Retinal pigment epithelial cell (primary cell): ENCODE measurements around the gene EPHB1.

ENCODE experiments used
- DNase-seq: peaks from one replicate; pipeline ENCODE4 v3.0.0-alpha.2; 2010; ENCODE audit warnings: low read depth
- H3K4me3 ChIP-seq: 2 replicates; pipeline ENCODE4 v1.5.1; 2011; ENCODE audit warnings: mild to moderate bottlenecking, low read length, control low read depth, moderate library complexity
- TF ChIP-seq, protein P1 (sequence below): conservative IDR thresholded peaks from 2 replicates; pipeline ENCODE4 v1.5.1; 2011; ENCODE audit warnings: low read depth, low read length, control low read depth, inconsistent platforms

Gene EPHB1

DNA sequence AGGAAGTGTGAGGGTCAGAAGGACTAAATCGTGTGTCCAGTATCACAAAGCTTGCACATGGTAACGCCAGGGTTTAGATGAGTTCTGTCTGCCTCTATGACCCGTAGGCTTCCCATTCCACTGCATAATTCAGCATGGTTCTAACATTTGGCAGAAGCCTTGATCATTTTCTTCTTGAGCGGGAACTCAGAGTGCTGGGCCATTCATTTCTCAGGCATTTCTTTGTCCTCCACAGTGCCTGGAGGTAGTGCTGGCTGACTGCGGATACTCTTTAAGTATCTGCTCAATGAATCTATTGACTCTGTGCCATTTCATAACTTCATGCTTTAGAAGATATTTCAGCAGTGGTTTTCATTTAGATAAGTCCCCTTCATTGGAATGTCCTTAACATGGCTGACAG lies 370.2 kb downstream of the EPHB1 start:
- TF ChIP-seq, protein P1, sequence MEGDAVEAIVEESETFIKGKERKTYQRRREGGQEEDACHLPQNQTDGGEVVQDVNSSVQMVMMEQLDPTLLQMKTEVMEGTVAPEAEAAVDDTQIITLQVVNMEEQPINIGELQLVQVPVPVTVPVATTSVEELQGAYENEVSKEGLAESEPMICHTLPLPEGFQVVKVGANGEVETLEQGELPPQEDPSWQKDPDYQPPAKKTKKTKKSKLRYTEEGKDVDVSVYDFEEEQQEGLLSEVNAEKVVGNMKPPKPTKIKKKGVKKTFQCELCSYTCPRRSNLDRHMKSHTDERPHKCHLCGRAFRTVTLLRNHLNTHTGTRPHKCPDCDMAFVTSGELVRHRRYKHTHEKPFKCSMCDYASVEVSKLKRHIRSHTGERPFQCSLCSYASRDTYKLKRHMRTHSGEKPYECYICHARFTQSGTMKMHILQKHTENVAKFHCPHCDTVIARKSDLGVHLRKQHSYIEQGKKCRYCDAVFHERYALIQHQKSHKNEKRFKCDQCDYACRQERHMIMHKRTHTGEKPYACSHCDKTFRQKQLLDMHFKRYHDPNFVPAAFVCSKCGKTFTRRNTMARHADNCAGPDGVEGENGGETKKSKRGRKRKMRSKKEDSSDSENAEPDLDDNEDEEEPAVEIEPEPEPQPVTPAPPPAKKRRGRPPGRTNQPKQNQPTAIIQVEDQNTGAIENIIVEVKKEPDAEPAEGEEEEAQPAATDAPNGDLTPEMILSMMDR = no peak
- H3K4me3 ChIP-seq = no peak overlapping the region
- DNase-seq = no peak

DNA sequence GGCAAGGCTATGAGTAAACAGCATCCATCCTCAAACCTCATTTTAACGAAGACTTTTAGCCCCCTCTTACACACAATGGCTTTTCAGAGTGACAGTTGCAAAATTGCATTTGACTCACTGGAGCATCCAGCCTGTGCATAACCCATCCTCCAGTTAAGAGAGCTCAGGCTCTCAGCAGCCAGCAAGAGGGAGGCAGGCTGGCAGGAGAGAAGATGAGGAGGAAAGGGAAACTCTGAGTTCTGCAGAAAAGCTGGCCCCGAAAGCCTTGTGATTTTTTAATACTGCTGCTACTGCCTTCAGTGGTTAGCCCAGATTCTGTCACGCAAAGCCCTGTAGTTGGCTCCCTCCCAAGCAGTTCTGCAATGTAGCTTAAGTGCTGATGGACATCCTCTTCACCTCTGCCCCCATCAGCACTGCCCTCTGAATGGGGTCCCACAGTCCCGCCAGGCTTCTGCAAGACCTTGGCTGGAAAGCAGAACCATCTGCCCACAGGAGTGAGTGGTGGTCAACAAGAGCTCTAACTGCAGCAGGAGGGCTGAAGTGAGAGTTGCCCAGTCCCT lies 371.3 kb downstream of the EPHB1 start:
- DNase-seq = no peak
- TF ChIP-seq, protein P1 = no peak
- no peak overlapping the region for H3K4me3 ChIP-seq

DNA sequence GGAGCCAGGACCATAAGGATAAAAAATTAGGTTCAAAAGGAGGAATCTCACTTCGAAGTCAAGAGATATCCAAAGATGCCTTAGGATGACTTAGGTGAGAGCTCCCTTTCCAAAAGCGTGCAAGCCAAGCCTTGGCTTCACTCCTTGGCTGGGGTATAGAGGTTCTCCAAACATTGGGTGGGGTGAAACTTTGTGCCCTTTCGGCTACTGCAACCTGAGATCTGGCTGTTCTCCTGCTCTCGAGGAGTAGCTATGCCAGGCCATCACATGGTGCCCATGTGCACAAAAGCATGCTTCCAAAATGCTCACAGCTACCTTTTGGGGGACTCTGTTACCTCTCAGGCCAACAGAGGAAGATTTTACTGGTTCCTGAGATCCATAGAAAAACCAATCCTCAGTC lies 373.8 kb downstream of the EPHB1 start:
- no peak for DNase-seq
- no peak overlapping the region for H3K4me3 ChIP-seq
- TF ChIP-seq, protein P1 = no peak

DNA sequence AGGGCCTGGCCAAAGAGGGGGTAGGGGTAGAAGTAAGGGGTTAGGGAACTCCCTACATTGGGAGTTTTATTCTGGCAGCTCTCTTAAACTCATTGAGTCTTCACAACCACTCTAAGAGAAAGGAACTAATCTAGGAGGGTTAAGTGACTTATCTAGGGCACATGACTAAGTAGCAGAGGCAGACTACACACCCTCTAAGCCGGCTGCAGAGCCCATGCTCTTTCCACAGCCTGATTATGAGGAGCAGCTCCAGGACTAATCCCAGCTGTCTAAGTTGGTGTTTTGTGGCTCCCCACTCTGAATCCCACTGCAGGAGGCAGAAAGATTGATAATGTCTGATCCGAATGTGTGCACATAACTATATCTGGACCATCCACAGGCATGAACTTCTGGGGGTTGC lies 374.6 kb downstream of the EPHB1 start:
- TF ChIP-seq, protein P1 = no peak

DNA sequence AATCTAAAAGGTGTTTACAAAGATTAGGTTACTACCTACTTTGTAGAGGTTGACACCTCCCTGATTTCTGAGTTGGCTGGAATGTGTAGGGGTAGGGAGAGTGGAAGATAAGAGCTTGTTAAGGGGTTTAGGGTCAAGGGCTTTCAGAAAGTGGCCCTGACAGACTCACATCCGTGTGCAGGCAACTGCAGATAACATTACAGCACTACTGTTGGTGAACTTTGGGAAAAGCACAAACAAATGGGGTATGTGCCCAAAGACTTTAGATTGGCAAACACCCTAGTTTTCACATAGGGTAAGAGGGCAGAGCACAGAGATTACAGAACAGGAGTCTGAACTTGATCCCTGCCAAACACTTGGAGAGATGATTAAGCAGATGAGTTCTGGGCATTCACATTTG lies 375.7 kb downstream of the EPHB1 start:
- no peak for DNase-seq
- TF ChIP-seq, protein P1 = no peak
- no peak overlapping the region for H3K4me3 ChIP-seq

More for the DNA sequence above, 374.6 kb downstream of the EPHB1 start:
- DNase-seq = peak; percentile 25
- H3K4me3 ChIP-seq = no peak overlapping the region

DNA sequence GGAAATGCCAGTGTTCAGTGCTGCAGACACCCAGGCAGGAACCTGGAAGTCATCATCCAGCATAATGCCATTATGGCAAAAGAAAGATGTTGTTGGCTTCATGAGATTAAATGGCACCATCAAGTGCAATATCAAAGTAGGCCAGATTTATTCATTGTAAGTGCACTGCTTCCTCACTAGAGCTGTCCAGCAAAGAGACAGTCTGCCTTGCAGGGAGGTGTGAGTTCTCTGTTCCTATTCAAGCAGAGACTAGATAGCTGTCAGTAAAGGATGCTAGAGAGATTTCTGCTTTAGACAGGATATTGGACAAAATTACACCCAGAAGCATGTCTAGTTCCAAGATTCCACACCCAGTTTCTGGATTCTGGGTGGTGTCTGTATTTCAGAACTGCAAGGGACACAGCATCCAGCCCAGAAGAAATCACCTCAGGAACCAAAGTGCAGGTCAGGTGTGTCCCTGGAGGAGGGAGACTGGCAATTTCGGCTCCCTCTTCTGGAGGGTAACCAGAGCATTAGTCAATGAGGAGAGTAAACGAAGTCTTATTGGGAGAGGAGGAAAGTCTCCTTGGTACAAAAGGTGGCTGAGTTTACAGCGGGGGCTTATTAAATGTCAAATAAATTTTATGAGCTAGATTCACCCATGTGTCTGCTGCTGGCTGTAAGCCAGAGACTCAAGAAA lies 377.3 kb downstream of the EPHB1 start:
- DNase-seq = no peak
- TF ChIP-seq, protein P1 = no peak
- H3K4me3 ChIP-seq = no peak overlapping the region

DNA sequence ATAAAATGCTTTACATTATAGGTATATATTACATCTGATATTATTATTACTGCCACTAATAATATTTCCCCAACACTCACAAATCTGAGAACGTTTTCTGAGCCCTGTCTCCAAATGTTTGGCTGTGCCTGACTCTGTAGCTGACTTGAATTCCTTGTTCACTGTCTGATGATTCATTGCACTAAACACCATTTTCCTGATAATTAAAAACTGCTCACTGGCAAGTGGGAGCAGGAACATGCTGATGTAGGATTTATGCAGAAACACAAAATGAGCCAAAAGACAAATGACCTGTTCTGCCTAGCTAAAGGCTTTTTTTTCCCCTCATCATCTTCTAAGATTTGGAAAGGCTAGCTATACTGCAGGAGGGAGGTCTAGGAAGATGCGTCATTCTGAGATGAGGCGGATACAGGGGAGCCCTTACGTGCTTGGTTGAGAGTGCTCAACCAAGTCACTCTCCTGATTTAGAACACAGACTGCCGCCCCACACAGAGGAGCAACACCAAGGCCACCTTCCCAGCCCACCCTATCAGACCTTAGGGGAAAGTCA lies 380.7 kb downstream of the EPHB1 start:
- no peak overlapping the region for H3K4me3 ChIP-seq
- TF ChIP-seq, protein P1 = no peak
- no peak for DNase-seq
